CD4-positive, alpha-beta memory T cell (primary cell): Measurements from ENCODE around the gene HIRA. TPM values are rescaled to one million over a fixed set of nuclear protein-coding genes. Genes with fewer than 3 reads are reported as not detected.
A peak's percentile ranks its signal among the peaks of the same experiment; 100 is the strongest.
"Not testable (repeated sequence)": the region's sequence is repeated elsewhere in the genome, so short reads cannot be mapped to it uniquely, and the experiment has no call there.

Experiments
- CTCF ChIA-PET: fragments of 350-600 bp; sonication (Branson Sonifier 250); formaldehyde crosslinking; loops from one replicate; lab custom pipeline; 2021; ENCODE audit warnings: inconsistent platforms; ENCODE audit not compliant: partially characterized antibody; lab: Charles Lee
- POLR2A ChIA-PET: fragments of 350-600 bp; sonication (Branson Sonifier 250); formaldehyde crosslinking; loops from one replicate; lab custom pipeline; 2021; ENCODE audit not compliant: partially characterized antibody; lab: Charles Lee
- DNase-seq, 5 donors: peaks; one replicate each; pipeline versions ENCODE4 v3.0.0 to v3.0.0-alpha.2; 2020 to 2022; ENCODE audit warnings: mixed read lengths in 1 of 5
- H3K27ac ChIP-seq: one replicate; pipeline ENCODE4 v1.7.0; 2013; ENCODE audit warnings: low read depth, low read length
- H3K27me3 ChIP-seq: 2 replicates; pipeline ENCODE4 v1.7.0; 2013; ENCODE audit warnings: mild to moderate bottlenecking, low read length, moderate library complexity; ENCODE audit not compliant: insufficient read depth
- H3K36me3 ChIP-seq: 2 replicates; pipeline ENCODE4 v1.7.0; 2013; ENCODE audit warnings: mild to moderate bottlenecking, low read length, moderate library complexity; ENCODE audit not compliant: insufficient read depth
- H3K4me1 ChIP-seq: 2 replicates; pipeline ENCODE4 v1.7.0; 2013; ENCODE audit warnings: mild to moderate bottlenecking, low read length, moderate library complexity; ENCODE audit not compliant: insufficient read depth
- H3K4me3 ChIP-seq, 2 donors: one replicate each; pipeline ENCODE4 v1.7.0; 2013; ENCODE audit warnings: low read length in 2 of 2, mild to moderate bottlenecking in 1 of 2
- H3K9me3 ChIP-seq, 2 donors: one replicate each; pipeline ENCODE4 v1.7.0; 2013; ENCODE audit warnings: low read length in 2 of 2, control low read depth in 1 of 2; ENCODE audit not compliant: control insufficient read depth in 1 of 2
- H3K27ac Mint-ChIP-seq, 7 donors: one replicate each; pipeline ENCODE4 v1.8.0; 2020 to 2021; ENCODE audit warnings: mixed read lengths in 7 of 7, mild to moderate bottlenecking in 6 of 7, inconsistent platforms in 3 of 7, moderate library complexity in 3 of 7
- H3K27me3 Mint-ChIP-seq, 2 donors: one replicate each; pipeline ENCODE4 v1.8.0; 2020 to 2021; ENCODE audit warnings: mixed read lengths in 2 of 2
- H3K36me3 Mint-ChIP-seq, 2 donors: one replicate each; pipeline ENCODE4 v1.8.0; 2020 to 2021; ENCODE audit warnings: mixed read lengths in 2 of 2, inconsistent platforms in 1 of 2, mild to moderate bottlenecking in 1 of 2
- H3K4me1 Mint-ChIP-seq, 4 donors: one replicate each; pipeline ENCODE4 v1.8.0; 2020 to 2021; ENCODE audit warnings: mixed read lengths in 4 of 4, mild to moderate bottlenecking in 1 of 4
- H3K4me3 Mint-ChIP-seq, 8 donors: one replicate each; pipeline ENCODE4 v1.8.0; 2020 to 2021; ENCODE audit warnings: mixed read lengths in 8 of 8, mild to moderate bottlenecking in 7 of 8, moderate library complexity in 6 of 8, inconsistent platforms in 3 of 8
- H3K9me3 Mint-ChIP-seq, 8 donors: one replicate each; pipeline ENCODE4 v1.8.0; 2020 to 2021; ENCODE audit warnings: mixed read lengths in 8 of 8, mild to moderate bottlenecking in 5 of 8, inconsistent platforms in 3 of 8, moderate library complexity in 1 of 8
- intact Hi-C: fragments of 100-400 bp; cut with micrococcal nuclease; formaldehyde crosslinking; loops from one replicate; pipeline ENCODE4 v1.15.1; 2023
- polyA plus RNA-seq, 2 donors: library from polyadenylated mRNA; unstranded; fragments of 300-500 nt; fragmentation: Illumina TruSeq; gene quantifications; one replicate each; pipeline ENCODE4 v1.2.3, GENCODE V29; 2021
- total RNA-seq, 2 experiments: library from RNA; stranded (reverse); gene quantifications; one replicate each; pipeline ENCODE4 v1.2.3, GENCODE V29; 2021

The HIRA gene
- total and polyA plus RNA-seq, 4 experiments from 2014 or later, result 1.4 to 30.8 (median 17.6) TPM

GRCh38 chr22:19443544-19444211 is 12.1 kb upstream of the HIRA start:
- peaks cover 13 to 42% of the 10 kb centered on the region in 2 donors for H3K36me3 Mint-ChIP-seq
- no peak overlapping the region for H3K27ac ChIP-seq
- peak overlapping the region in 4 of 7 donors; percentile 46 to 70 (median 60) for H3K27ac Mint-ChIP-seq
- no peak overlapping the region for H3K4me3 Mint-ChIP-seq
- intact Hi-C loops, result no loop called here
- POLR2A ChIA-PET, result interaction anchor here (1.2 to 6.4 kb wide), 2 partner anchors 11 to 36 kb away, joined by 4 to 112 read pairs; partner anchors contain the start of genes CDC45, HIRA, MRPL40 and UFD1
- H3K9me3 Mint-ChIP-seq, result no peaks in the 10 kb centered on the region
- H3K9me3 ChIP-seq, result no peaks in the 10 kb centered on the region
- CTCF ChIA-PET, result interaction anchor here (1.2 kb wide), 1 partner anchor 186 kb away, joined by 3 read pairs; no protein-coding TSS in a partner anchor
- DNase-seq, result no peak
- H3K4me1 ChIP-seq, result peaks cover 34% of the 10 kb centered on the region
- no peak overlapping the region for H3K4me3 ChIP-seq
- H3K27me3 ChIP-seq, result no peaks in the 10 kb centered on the region
- peaks cover 10% of the 10 kb centered on the region for H3K36me3 ChIP-seq
- H3K27me3 Mint-ChIP-seq, result no peaks in the 10 kb centered on the region
- H3K4me1 Mint-ChIP-seq, result peaks cover 31 to 58% (median 43%) of the 10 kb centered on the region in 4 donors

GRCh38 chr22:19442166-19442565 is 10.6 kb upstream of the HIRA start:
- ChIA-PET CTCF (no interaction called here), POLR2A (interaction anchor here (1.3 kb wide), 1 partner anchor 10 kb away, joined by 6 read pairs; the partner anchor contains the start of genes HIRA and MRPL40)
- Histone ChIP-seq H3K9me3 (no peaks in the 10 kb centered on the region), H3K27me3 (no peaks in the 10 kb centered on the region), H3K36me3 (peaks cover 10% of the 10 kb centered on the region), H3K4me3 (no peak overlapping the region), H3K27ac (no peak overlapping the region), H3K4me1 (peaks cover 27% of the 10 kb centered on the region)
- Mint-ChIP-seq H3K27ac (peak overlapping the region in 4 of 7 donors; percentile 29 to 75 (median 34)), H3K4me1 (peaks cover 25 to 53% (median 36%) of the 10 kb centered on the region in 4 donors), H3K4me3 (no peak overlapping the region), H3K9me3 (no peaks in the 10 kb centered on the region), H3K27me3 (no peaks in the 10 kb centered on the region), H3K36me3 (peaks cover 17 to 45% of the 10 kb centered on the region in 2 donors)
- intact Hi-C loops, result no loop called here
- no peak for DNase-seq

- no peaks in the 10 kb centered on the region for H3K9me3 Mint-ChIP-seq
- no peak overlapping the region for H3K4me3 Mint-ChIP-seq
- no peaks in the 10 kb centered on the region for H3K9me3 ChIP-seq
- H3K27me3 ChIP-seq, result no peaks in the 10 kb centered on the region
- H3K27ac ChIP-seq, result no peak overlapping the region
- H3K27ac Mint-ChIP-seq, result peak overlapping the region in 4 of 7 donors; percentile 6 to 38 (median 24)
- peaks cover 15% of the 10 kb centered on the region for H3K36me3 ChIP-seq
- H3K4me1 ChIP-seq, result peaks cover 15% of the 10 kb centered on the region
- CTCF ChIA-PET, result no interaction called here
- no peak overlapping the region for H3K4me3 ChIP-seq
- no peaks in the 10 kb centered on the region for H3K27me3 Mint-ChIP-seq
- POLR2A ChIA-PET, result interaction anchor here (0.8 kb wide), 1 partner anchor 9 kb away, joined by 3 read pairs; the partner anchor contains the start of gene HIRA
- H3K36me3 Mint-ChIP-seq, result peaks cover 17 to 49% of the 10 kb centered on the region in 2 donors
- intact Hi-C loops, result no loop called here
- DNase-seq, result no peak
- peaks cover 15 to 39% (median 25%) of the 10 kb centered on the region in 4 donors for H3K4me1 Mint-ChIP-seq
Observed at GRCh38 chr22:19440411-19441195, 9.1 kb upstream of the HIRA start.

GRCh38 chr22:19438298-19438697 is 6.8 kb upstream of the HIRA start:
- intact Hi-C loops, result no loop called here
- H3K27ac ChIP-seq, result no peak overlapping the region
- DNase-seq, result no peak
- Mint-ChIP-seq H3K27me3 (no peaks in the 10 kb centered on the region), H3K4me3 (no peak overlapping the region), H3K4me1 (peaks cover 6 to 24% (median 11%) of the 10 kb centered on the region in 4 donors), H3K9me3 (no peaks in the 10 kb centered on the region), H3K36me3 (peaks cover 11 to 41% of the 10 kb centered on the region in 2 donors), H3K27ac (peak overlapping the region in 2 of 7 donors; percentile 8 to 31)
- no peaks in the 10 kb centered on the region for H3K9me3 ChIP-seq
- H3K27me3 ChIP-seq, result no peaks in the 10 kb centered on the region
- ChIA-PET CTCF (no interaction called here), POLR2A (interaction anchor here (0.7 kb wide), 1 partner anchor 533 kb away, joined by 3 read pairs; no protein-coding TSS in a partner anchor)
- H3K4me3 ChIP-seq, result no peak overlapping the region
- peaks cover 4% of the 10 kb centered on the region for H3K4me1 ChIP-seq
- peaks cover 16% of the 10 kb centered on the region for H3K36me3 ChIP-seq

GRCh38 chr22:19436444-19437161 is 5.1 kb upstream of the HIRA start:
- H3K4me1 ChIP-seq, H3K27ac ChIP-seq, POLR2A ChIA-PET, H3K4me3 ChIP-seq, H3K9me3 ChIP-seq, intact Hi-C loops, CTCF ChIA-PET, H3K9me3 Mint-ChIP-seq, H3K4me3 Mint-ChIP-seq, DNase-seq, H3K27me3 Mint-ChIP-seq, H3K27me3 ChIP-seq: not testable (repeated sequence)
- H3K36me3 Mint-ChIP-seq, result peaks cover 7 to 38% of the 10 kb centered on the region in 2 donors
- peaks cover 16% of the 10 kb centered on the region for H3K36me3 ChIP-seq
- peak overlapping the region in 5 of 7 donors; percentile 7 to 85 (median 44) for H3K27ac Mint-ChIP-seq
- peaks cover 5 to 22% (median 10%) of the 10 kb centered on the region in 4 donors for H3K4me1 Mint-ChIP-seq

- Histone ChIP-seq H3K4me1 (peaks cover 18% of the 10 kb centered on the region), H3K27ac (no peak overlapping the region), H3K27me3 (no peaks in the 10 kb centered on the region), H3K4me3 (no peak overlapping the region), H3K9me3 (no peaks in the 10 kb centered on the region), H3K36me3 (peaks cover 16% of the 10 kb centered on the region)
- intact Hi-C loops, result loop anchor here (5.0 kb wide), 1 partner anchor 697 kb away; the partner anchor contains the start of gene ZDHHC8
- Mint-ChIP-seq H3K36me3 (peaks cover 4 to 39% of the 10 kb centered on the region in 2 donors), H3K4me1 (peaks cover 11 to 31% (median 17%) of the 10 kb centered on the region in 4 donors), H3K4me3 (peak overlapping the region in 1 of 8 donors; percentile 96), H3K27me3 (no peaks in the 10 kb centered on the region), H3K9me3 (no peaks in the 10 kb centered on the region), H3K27ac (peak overlapping the region in 5 of 7 donors; percentile 61 to 91 (median 70))
- DNase-seq, result no peak
- ChIA-PET POLR2A (interaction anchor here (1.0 to 6.0 kb wide), 3 partner anchors 11 to 457 kb away, joined by 3 to 112 read pairs (median 5); partner anchors contain the start of gene C22orf39), CTCF (interaction anchor here (1.2 to 1.9 kb wide), 2 partner anchors 10 to 195 kb away, joined by 3 to 7 read pairs; no protein-coding TSS in a partner anchor)
Observed at GRCh38 chr22:19434829-19435580, 3.5 kb upstream of the HIRA start.
